Erythroblast (primary cell): ENCODE results near the gene COQ3.

ENCODE experiments used
- GATA1 ChIP-seq: IDR thresholded peaks from 2 replicates; pipeline ENCODE4 v1.6.1; 2011; ENCODE audit warnings: low read depth, mild to moderate bottlenecking, control low read depth, low read length, moderate library complexity
- POLR2A ChIP-seq: IDR thresholded peaks from 2 replicates; pipeline ENCODE4 v1.6.1; 2011; ENCODE audit warnings: mild to moderate bottlenecking, low read length

GRCh38 chr6:99378636-99379035, 15.4 kb downstream of the COQ3 start:
- TF ChIP-seq POLR2A (no peak), GATA1 (no peak)
